ENCODE measurements around the gene FH. TPM values are rescaled to one million over a fixed set of nuclear protein-coding genes. Genes with fewer than 3 reads are reported as not detected.

FH gene
- total and polyA plus RNA-seq, 7 donors: 39.9 to 125 (median 69.2) TPM

DNA sequence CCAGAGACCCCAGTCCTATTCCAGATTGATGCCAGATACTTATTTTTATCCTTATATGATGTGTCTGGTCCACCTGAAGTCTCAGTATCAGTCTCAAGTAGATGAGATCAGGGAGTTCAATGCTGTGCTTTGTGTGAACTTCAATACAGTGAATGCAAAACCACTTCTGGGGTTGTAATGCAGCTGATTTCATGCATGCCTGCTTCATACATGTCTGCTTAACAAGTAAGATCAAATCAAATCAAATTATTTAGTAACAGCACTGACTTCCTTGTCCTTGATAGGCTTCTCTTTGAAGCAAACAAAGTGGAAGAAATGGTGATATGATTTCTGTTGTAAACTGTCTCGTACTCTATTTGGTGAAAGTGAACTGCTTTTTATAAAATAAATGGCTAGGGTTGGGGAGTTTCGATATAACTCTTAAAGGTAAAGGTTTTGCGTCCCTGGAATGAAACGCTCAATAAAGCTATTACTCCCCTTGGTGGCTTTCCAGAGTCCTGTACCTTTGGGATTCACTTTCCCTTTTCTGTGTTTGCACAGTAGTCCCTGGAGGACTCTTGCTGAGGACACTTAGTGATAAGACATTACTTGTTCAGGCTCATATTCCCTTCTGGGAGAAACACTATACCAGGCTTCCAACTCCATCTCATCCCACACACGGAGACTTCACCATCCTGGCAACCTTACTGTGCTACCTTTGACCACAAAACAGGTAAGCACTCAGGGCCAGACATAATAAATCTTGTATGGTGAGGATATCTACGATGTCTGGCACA lies 59.3 kb downstream of the FH start:
- H3K4me1 ChIP-seq: no peaks in the 10 kb centered on the region
- H3K9me3 ChIP-seq: no peaks in the 10 kb centered on the region
- no peak for DNase-seq
- intact Hi-C loops (cut with DNase I): no loop called here
- H3K36me3 ChIP-seq: no peaks in the 10 kb centered on the region
- H3K4me3 ChIP-seq: no peak overlapping the region
- WGBS, 2 donors: 55 to 70% methylated on average over 6 of the region's 6 CpGs
- H3K27ac ChIP-seq: no peak overlapping the region
- H3K27me3 ChIP-seq: no peaks in the 10 kb centered on the region
- TF ChIP-seq POLR2A (IDR thresholded peaks at IDR 0.05) (no peak), EP300 (IDR thresholded peaks at IDR 0.05) (no peak), POLR2AphosphoS5 (IDR thresholded peaks at IDR 0.05) (no peak)
- TF ChIP-seq, protein P1, sequence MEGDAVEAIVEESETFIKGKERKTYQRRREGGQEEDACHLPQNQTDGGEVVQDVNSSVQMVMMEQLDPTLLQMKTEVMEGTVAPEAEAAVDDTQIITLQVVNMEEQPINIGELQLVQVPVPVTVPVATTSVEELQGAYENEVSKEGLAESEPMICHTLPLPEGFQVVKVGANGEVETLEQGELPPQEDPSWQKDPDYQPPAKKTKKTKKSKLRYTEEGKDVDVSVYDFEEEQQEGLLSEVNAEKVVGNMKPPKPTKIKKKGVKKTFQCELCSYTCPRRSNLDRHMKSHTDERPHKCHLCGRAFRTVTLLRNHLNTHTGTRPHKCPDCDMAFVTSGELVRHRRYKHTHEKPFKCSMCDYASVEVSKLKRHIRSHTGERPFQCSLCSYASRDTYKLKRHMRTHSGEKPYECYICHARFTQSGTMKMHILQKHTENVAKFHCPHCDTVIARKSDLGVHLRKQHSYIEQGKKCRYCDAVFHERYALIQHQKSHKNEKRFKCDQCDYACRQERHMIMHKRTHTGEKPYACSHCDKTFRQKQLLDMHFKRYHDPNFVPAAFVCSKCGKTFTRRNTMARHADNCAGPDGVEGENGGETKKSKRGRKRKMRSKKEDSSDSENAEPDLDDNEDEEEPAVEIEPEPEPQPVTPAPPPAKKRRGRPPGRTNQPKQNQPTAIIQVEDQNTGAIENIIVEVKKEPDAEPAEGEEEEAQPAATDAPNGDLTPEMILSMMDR (IDR thresholded peaks at IDR 0.05): no peak

DNA sequence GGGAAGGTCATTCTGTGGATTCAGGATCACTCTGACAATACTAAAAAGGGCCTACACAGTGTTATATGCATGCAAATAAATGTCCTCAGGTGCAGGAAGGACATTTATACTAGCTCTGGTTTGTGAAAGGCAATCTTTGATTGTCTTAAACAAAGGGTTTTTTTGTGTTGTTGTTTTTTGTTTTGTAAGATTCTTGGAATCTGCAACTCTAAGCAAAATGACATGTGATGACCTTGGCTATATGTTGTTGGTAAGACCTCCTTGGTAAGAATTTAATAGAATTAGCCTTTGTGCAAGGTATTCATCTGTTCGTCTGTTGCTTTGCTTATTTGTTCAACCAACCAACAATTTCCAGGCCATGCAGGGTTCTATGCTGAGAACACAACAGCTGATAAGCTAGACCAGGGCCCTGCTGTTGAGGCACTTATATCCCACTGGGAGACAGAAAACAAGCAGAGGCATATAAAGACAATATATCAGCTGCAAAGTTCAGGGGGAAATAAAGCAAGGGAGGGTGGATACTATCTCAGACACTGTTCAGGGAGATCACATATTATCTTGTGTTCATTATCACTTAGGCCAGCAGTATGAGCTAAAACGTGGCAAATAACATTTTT lies 60.3 kb downstream of the FH start:
- Histone ChIP-seq H3K9me3 (no peaks in the 10 kb centered on the region), H3K27ac (no peak overlapping the region), H3K27me3 (no peaks in the 10 kb centered on the region), H3K4me3 (no peak overlapping the region), H3K36me3 (no peaks in the 10 kb centered on the region), H3K4me1 (no peaks in the 10 kb centered on the region)
- intact Hi-C loops (cut with DNase I): no loop called here
- TF ChIP-seq POLR2A (IDR thresholded peaks at IDR 0.05) (no peak), POLR2AphosphoS5 (IDR thresholded peaks at IDR 0.05) (no peak), EP300 (IDR thresholded peaks at IDR 0.05) (no peak)
- TF ChIP-seq, protein P1 (IDR thresholded peaks at IDR 0.05): no peak
- 59 to 69% methylated on average over 2 of the region's 2 CpGs for WGBS, 2 donors
- no peak for DNase-seq

DNA sequence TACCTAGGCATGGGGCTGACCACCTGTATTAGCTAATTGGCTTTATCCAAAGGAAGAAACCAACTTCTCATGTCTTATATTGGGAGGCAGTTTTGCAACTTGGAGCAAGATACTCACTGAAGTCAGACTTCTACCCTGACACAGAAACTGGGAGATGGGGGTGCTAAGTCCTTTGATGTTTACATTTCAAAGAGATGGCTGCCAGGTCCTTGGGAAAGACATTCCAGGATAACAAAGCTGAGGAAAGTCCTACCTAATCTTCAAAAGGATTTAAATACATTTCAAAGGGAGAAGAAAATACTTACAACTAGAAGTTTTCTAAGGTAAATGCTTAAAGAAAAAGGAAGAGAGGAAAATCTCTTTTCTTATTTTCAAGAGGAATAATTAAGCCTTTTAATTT lies 62.1 kb downstream of the FH start:
- Histone ChIP-seq H3K9me3 (no peaks in the 10 kb centered on the region), H3K27me3 (no peaks in the 10 kb centered on the region), H3K27ac (no peak overlapping the region), H3K36me3 (no peaks in the 10 kb centered on the region), H3K4me3 (no peak overlapping the region), H3K4me1 (no peaks in the 10 kb centered on the region)
- intact Hi-C loops (cut with DNase I): no loop called here
- TF ChIP-seq EP300 (IDR thresholded peaks at IDR 0.05) (no peak), POLR2A (IDR thresholded peaks at IDR 0.05) (no peak), POLR2AphosphoS5 (IDR thresholded peaks at IDR 0.05) (no peak)
- TF ChIP-seq, protein P1 (IDR thresholded peaks at IDR 0.05): no peak
- DNase-seq: no peak

DNA sequence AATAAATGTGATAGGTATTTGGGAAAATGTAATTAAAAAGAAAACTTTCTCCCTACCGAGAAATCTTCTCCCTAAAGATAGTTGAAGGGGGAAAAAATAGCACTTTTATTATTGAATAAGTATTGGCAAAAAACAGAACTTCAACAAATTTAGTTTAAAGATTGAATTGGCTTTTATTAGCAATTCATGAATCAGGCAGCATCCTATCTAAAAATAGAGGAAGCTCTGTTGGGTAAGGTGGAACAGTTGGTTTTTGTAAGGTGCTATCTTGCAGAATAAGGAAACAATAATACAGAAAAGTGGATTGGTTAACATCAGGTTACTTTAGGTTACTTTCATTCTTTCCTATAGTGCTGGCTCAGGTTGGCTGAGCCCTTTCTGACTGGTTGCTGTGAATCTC lies 62.8 kb downstream of the FH start:
- Histone ChIP-seq H3K36me3 (no peaks in the 10 kb centered on the region), H3K4me3 (no peak overlapping the region), H3K27ac (no peak overlapping the region), H3K27me3 (no peaks in the 10 kb centered on the region), H3K4me1 (no peaks in the 10 kb centered on the region), H3K9me3 (no peaks in the 10 kb centered on the region)
- intact Hi-C loops (cut with DNase I): no loop called here
- no peak for DNase-seq
- TF ChIP-seq, protein P1 (IDR thresholded peaks at IDR 0.05): no peak
- no peak for TF ChIP-seq POLR2A (IDR thresholded peaks at IDR 0.05)
- TF ChIP-seq POLR2AphosphoS5 (IDR thresholded peaks at IDR 0.05): no peak
- TF ChIP-seq EP300 (IDR thresholded peaks at IDR 0.05): no peak
- 83 to 94% methylated on average over 1 of the region's 1 CpG for WGBS, 2 donors

All from sigmoid colon (tissue), 7 donors.